Measurements from ENCODE around the gene MYOZ3.

Gene MYOZ3

DNA sequence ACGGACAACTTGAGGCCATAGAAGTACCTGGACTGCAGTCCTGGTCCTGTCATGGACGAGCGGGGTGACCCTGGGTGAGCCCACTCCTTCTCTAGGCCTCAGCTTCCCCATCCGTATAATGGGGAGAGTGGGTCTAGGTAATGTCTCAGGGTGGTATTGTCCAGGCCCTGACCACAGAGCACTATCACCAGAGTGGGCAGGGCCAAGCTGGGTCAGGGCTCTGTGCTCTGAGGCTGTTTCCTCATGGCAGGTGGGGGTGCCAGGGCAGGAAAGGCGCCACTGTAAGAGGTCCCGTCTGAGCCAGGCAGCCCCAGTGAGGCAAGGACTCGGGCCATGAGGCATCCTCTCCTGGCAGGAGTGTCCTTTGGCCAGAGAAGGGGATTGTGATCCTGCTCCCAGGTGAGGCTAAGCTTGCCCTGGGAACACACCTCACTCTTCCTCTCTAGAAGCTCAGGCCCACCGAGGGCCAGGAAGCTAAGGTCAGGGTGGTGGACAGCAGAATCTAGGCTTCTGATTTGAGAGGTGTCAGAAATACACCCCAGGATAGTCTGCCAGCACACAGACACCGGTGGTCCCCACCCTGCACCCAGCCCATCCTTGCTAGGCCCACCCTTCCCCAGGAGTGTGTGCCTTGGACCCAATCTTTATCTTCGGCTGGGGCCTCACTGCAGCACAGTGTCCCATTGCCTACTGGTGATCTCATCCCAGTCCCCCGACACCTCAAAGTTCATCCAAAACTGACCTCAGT is 1.5 kb upstream of the MYOZ3 start:
- peaks cover 13% of the 10 kb centered on the region for H3K4me1 ChIP-seq
- no peak overlapping the region for H3K27ac ChIP-seq
- H3K36me3 ChIP-seq (ENCODE audit: control insufficient read depth, insufficient read depth, low read length), result no peaks in the 10 kb centered on the region
- H3K4me3 ChIP-seq (ENCODE audit: low read depth, low read length), result no peak overlapping the region
- no peaks in the 10 kb centered on the region for H3K9me3 ChIP-seq (ENCODE audit: control insufficient read depth, low read length)
- TF ChIP-seq, protein P1, sequence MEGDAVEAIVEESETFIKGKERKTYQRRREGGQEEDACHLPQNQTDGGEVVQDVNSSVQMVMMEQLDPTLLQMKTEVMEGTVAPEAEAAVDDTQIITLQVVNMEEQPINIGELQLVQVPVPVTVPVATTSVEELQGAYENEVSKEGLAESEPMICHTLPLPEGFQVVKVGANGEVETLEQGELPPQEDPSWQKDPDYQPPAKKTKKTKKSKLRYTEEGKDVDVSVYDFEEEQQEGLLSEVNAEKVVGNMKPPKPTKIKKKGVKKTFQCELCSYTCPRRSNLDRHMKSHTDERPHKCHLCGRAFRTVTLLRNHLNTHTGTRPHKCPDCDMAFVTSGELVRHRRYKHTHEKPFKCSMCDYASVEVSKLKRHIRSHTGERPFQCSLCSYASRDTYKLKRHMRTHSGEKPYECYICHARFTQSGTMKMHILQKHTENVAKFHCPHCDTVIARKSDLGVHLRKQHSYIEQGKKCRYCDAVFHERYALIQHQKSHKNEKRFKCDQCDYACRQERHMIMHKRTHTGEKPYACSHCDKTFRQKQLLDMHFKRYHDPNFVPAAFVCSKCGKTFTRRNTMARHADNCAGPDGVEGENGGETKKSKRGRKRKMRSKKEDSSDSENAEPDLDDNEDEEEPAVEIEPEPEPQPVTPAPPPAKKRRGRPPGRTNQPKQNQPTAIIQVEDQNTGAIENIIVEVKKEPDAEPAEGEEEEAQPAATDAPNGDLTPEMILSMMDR (IDR thresholded peaks at IDR 0.05), result no peak
- no peak overlapping the region for H3K9ac ChIP-seq
- H3K79me2 ChIP-seq, result no peaks in the 10 kb centered on the region
- H2AFZ ChIP-seq, result no peak overlapping the region
- H3K27me3 ChIP-seq (ENCODE audit: control insufficient read depth, insufficient read depth, low read length), result no peaks in the 10 kb centered on the region
- H3K4me2 ChIP-seq (ENCODE audit: low read length), result no peak overlapping the region

DNA sequence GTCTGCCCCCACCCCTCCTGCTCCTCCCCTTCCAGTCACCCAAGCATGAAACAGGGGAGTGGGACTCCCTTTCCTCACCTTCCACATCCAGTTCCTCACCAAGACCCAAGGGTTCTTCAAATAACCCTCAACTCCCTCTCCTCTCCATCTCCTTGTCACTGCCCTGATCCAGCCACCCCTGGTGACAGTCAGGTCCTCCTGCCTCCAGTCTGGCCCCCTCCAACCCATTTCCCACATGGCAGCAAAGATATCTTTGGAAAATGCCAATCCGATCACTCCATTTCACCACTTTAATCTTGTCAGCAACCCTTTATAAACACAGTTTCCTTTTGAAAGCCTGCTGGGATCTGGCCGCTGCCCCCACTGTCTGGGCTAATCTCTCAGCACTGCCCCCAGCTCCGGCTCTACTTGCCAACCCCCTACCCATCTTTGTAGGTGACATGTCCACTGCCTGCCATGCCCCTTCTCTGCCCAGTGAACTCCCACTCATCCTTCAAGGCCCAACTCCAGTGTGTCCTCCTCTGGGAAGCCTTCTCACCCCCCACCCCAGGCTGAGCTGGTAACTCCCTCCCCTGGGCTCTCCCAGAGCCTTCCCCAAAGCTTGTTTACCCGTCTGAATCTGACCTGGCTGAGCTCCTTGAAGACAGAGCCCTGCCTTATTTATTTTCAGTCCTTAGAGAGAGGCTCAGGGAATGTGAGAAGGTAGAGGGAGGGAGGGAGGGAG is 781 bp upstream of the MYOZ3 start:
- H3K4me3 ChIP-seq (ENCODE audit: low read depth, low read length), result no peak overlapping the region
- no peaks in the 10 kb centered on the region for H3K9me3 ChIP-seq (ENCODE audit: control insufficient read depth, low read length)
- peak overlapping the region; percentile 48 for H2AFZ ChIP-seq
- H3K4me2 ChIP-seq (ENCODE audit: low read length), result no peak overlapping the region
- TF ChIP-seq, protein P1 (IDR thresholded peaks at IDR 0.05), result no peak
- H3K27ac ChIP-seq, result no peak overlapping the region
- H3K27me3 ChIP-seq (ENCODE audit: control insufficient read depth, insufficient read depth, low read length), result no peaks in the 10 kb centered on the region
- no peak overlapping the region for H3K9ac ChIP-seq
- peaks cover 13% of the 10 kb centered on the region for H3K4me1 ChIP-seq
- H3K79me2 ChIP-seq, result no peaks in the 10 kb centered on the region
- H3K36me3 ChIP-seq (ENCODE audit: control insufficient read depth, insufficient read depth, low read length), result no peaks in the 10 kb centered on the region

DNA sequence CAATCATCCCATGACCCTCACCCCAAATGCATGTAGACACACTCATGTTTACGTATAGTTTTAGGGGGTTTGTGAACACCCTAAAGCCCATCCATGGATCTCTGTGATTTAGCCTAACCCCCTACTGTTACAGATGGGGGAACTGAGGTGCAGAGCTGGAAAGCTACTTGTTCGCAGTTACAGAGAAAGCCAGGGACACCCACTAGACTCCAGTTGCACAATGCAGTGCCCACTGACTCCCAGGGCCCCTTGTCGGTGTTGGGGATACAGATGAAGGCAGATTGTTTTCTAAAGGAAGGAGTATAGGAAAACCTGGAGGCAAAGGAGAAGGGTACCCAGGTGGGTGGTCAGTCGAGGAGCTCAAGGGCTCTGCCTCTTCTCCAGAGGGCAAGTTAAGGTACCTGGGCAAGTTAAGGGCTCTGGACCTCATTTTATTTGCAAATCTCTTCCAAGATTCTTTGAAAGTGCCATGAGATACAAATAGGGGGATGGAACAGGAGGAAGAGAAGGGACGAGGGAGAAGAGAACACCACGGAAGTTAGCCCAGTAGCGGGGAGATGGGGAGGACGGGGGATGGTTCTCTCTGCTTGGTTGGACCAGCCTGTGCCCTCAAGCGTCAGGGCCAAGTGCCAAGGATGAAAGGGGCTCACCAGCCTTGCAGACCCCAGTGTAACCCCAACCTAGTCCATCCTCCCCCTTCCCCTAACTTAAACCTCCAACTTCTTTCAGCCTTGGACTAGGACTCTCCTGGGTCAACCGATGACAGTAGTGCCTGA is 958 bp downstream of the MYOZ3 start:
- Histone ChIP-seq H3K4me1 (peaks cover 13% of the 10 kb centered on the region), H3K9me3 (ENCODE audit: control insufficient read depth, low read length) (no peaks in the 10 kb centered on the region), H3K9ac (no peak overlapping the region), H3K4me2 (ENCODE audit: low read length) (no peak overlapping the region), H3K27ac (no peak overlapping the region), H3K4me3 (ENCODE audit: low read depth, low read length) (no peak overlapping the region), H3K36me3 (ENCODE audit: control insufficient read depth, insufficient read depth, low read length) (no peaks in the 10 kb centered on the region), H2AFZ (no peak overlapping the region), H3K27me3 (ENCODE audit: control insufficient read depth, insufficient read depth, low read length) (no peaks in the 10 kb centered on the region), H3K79me2 (no peaks in the 10 kb centered on the region)
- TF ChIP-seq, protein P1 (IDR thresholded peaks at IDR 0.05), result no peak

DNA sequence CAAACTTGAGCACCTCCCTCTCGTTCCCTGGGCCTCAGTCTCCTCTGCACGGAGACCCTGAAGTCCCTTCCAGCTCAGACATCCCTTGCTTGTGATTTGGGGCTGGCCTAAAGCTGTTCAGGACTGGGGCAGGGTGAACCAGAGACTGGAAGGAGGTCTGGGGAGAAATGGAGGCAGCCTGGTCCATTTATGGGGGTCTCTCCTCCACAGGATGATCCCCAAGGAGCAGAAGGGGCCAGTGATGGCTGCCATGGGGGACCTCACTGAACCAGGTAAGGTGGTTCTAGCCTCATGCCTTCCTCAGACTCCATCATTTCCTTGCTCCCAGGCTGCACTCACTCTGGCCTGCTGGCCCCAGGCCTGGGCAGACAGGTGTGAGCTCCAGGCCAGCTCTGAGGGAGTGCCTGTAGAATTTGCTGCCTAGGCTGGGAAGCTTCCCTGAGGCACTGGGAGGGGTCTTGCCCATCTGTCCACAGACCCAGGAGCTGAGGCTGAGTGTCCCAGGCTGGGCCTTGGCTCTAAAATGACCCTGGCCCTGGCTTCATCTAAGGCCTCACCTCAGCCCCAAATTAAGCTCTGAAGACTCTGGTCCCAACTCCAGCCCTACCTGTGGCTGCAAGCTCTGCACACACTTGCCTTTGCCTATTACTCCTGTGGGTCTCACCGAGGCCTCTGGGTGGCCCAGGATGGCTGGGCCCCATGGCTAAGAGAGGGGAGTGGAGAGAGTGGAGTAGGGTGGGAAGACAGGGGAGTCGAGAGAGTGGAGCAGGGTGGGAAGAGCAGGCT is 1.9 kb downstream of the MYOZ3 start:
- TF ChIP-seq, protein P1 (IDR thresholded peaks at IDR 0.05), result no peak
- H3K27ac ChIP-seq, result no peak overlapping the region

More for the DNA sequence above, 1.9 kb downstream of the MYOZ3 start:
- H3K4me2 ChIP-seq (ENCODE audit: low read length), result no peak overlapping the region
- H2AFZ ChIP-seq, result no peak overlapping the region
- H3K79me2 ChIP-seq, result no peaks in the 10 kb centered on the region
- H3K9me3 ChIP-seq (ENCODE audit: control insufficient read depth, low read length), result no peaks in the 10 kb centered on the region
- H3K4me1 ChIP-seq, result peaks cover 4% of the 10 kb centered on the region
- no peak overlapping the region for H3K4me3 ChIP-seq (ENCODE audit: low read depth, low read length)
- H3K36me3 ChIP-seq (ENCODE audit: control insufficient read depth, insufficient read depth, low read length), result no peaks in the 10 kb centered on the region
- no peak overlapping the region for H3K9ac ChIP-seq
- no peaks in the 10 kb centered on the region for H3K27me3 ChIP-seq (ENCODE audit: control insufficient read depth, insufficient read depth, low read length)
